CD4-positive, alpha-beta T cell (primary cell): ENCODE data around the gene CDH13. TPM values are rescaled to one million over a fixed set of nuclear protein-coding genes. Genes with fewer than 3 reads are reported as not detected.

ENCODE experiments used
- ATAC-seq: fragments of 200-7000 bp; cut with Tn5 transposase; one replicate; pipeline ENCODE4 v1.10.0; 2022; ENCODE audit warnings: mild to moderate bottlenecking; ENCODE audit not compliant: poor library complexity
- CTCF ChIA-PET: fragments of 350-600 bp; sonication (Branson Sonifier 250); formaldehyde crosslinking; loops from one replicate; lab custom pipeline; 2021; ENCODE audit warnings: antibody characterized with exemption, inconsistent platforms; lab: Charles Lee
- POLR2A ChIA-PET: fragments of 350-600 bp; sonication (Branson Sonifier 250); formaldehyde crosslinking; loops from one replicate; lab custom pipeline; 2021; ENCODE audit warnings: antibody characterized with exemption, inconsistent platforms; lab: Charles Lee
- DNase-seq, 14 experiments: peaks; one replicate each; pipeline ENCODE4 v3.0.0-alpha.2; 2013 to 2020; ENCODE audit warnings: mixed read lengths in 2 of 14
- H3K27ac ChIP-seq, 2 donors: one replicate each; pipeline versions ENCODE4 v1.5.1 to v1.7.0; 2013; ENCODE audit warnings: low read length in 2 of 2, low read depth in 1 of 2, mild to moderate bottlenecking in 1 of 2
- H3K27me3 ChIP-seq, 2 experiments: 1 replicate in 1 of 2; 2 replicates in 1 of 2; pipeline versions ENCODE4 v1.6.1 to v1.7.0; 2013; ENCODE audit warnings: low read length in 2 of 2, control low read depth in 1 of 2, mild to moderate bottlenecking in 1 of 2, moderate library complexity in 1 of 2; ENCODE audit not compliant: insufficient read depth in 2 of 2, control insufficient read depth in 1 of 2
- H3K36me3 ChIP-seq: one replicate; pipeline ENCODE4 v1.6.1; 2013; ENCODE audit warnings: low read length, control low read depth; ENCODE audit not compliant: insufficient read depth
- H3K4me1 ChIP-seq: one replicate; pipeline ENCODE4 v1.6.1; 2013; ENCODE audit warnings: low read length, control low read depth; ENCODE audit not compliant: insufficient read depth
- H3K4me3 ChIP-seq: one replicate; pipeline ENCODE4 v1.5.1; 2013; ENCODE audit warnings: mild to moderate bottlenecking, low read length, moderate library complexity
- H3K9me3 ChIP-seq, 2 experiments: 1 replicate in 1 of 2; 2 replicates in 1 of 2; pipeline versions ENCODE4 v1.6.1 to v1.7.0; 2013; ENCODE audit warnings: low read length in 2 of 2, mild to moderate bottlenecking in 2 of 2, control low read depth in 1 of 2, moderate library complexity in 1 of 2; ENCODE audit not compliant: control insufficient read depth in 1 of 2, insufficient read depth in 1 of 2
- H3K27ac Mint-ChIP-seq: one replicate; pipeline ENCODE4 v1.8.0; 2020; ENCODE audit warnings: mixed read lengths
- H3K27me3 Mint-ChIP-seq: one replicate; pipeline ENCODE4 v1.8.0; 2021; ENCODE audit warnings: mixed read lengths
- H3K36me3 Mint-ChIP-seq: one replicate; pipeline ENCODE4 v1.8.0; 2021; ENCODE audit warnings: low read depth, mixed read lengths
- H3K4me1 Mint-ChIP-seq: one replicate; pipeline ENCODE4 v1.8.0; 2021; ENCODE audit warnings: low read depth, mixed read lengths
- H3K4me3 Mint-ChIP-seq: one replicate; pipeline ENCODE4 v1.8.0; 2020; ENCODE audit warnings: mild to moderate bottlenecking, mixed read lengths
- H3K9me3 Mint-ChIP-seq: one replicate; pipeline ENCODE4 v1.8.0; 2020; ENCODE audit warnings: mixed read lengths
- intact Hi-C, 2 experiments: fragments of 100-400 bp; cut with DNase I in 1 of 2; cut with micrococcal nuclease in 1 of 2; formaldehyde crosslinking; loops; one replicate each; pipeline versions ENCODE4 v1.15.1 to v1.9.0; 2023 to 2025; cut with DNase I, micrococcal nuclease
- total RNA-seq, 174 experiments: library from RNA in 2 of 174; stranded (reverse) in 2 of 174; gene quantifications; one replicate each; pipeline ENCODE4 v1.2.3 and lab custom pipeline; 2021 to 2026
- TF ChIP-seq, protein P1 (sequence below): fragments of 200-600 bp; IDR thresholded peaks from one replicate; pipeline ENCODE4 v1.8.0; 2022; ENCODE audit warnings: antibody characterized with exemption, mild to moderate bottlenecking

CDH13 gene
- total RNA-seq, 2 experiments from 2014 or later = not detected

DNA sequence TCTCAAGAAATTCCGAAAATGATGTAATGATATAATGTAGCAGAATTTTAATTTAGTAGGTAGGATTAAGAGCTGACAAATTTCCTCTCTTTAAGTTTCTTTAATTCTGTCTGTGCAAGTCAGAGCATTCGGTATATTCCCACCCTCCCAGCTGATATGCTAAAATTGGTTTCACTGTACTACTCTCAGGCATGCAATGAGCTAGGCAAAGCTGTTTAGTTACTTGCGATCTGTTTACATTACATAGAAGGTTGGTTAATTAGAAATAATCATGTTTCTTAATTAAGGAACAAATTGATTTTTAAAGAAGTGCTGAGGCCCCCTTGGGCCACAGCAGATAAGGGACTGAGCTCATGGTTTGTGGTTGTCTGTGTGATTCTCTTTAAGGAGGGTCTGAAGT is 748.2 kb downstream of the CDH13 start:
- ChIA-PET POLR2A (no interaction called here), CTCF (no interaction called here)
- Mint-ChIP-seq H3K9me3 (peaks cover 4% of the 10 kb centered on the region), H3K4me3 (no peak overlapping the region), H3K4me1 (no peaks in the 10 kb centered on the region), H3K27ac (no peak overlapping the region), H3K27me3 (no peaks in the 10 kb centered on the region), H3K36me3 (no peaks in the 10 kb centered on the region)
- H3K36me3 ChIP-seq = no peaks in the 10 kb centered on the region
- peaks cover 0 to 5% of the 10 kb centered on the region in 2 experiments for H3K9me3 ChIP-seq
- TF ChIP-seq, protein P1, sequence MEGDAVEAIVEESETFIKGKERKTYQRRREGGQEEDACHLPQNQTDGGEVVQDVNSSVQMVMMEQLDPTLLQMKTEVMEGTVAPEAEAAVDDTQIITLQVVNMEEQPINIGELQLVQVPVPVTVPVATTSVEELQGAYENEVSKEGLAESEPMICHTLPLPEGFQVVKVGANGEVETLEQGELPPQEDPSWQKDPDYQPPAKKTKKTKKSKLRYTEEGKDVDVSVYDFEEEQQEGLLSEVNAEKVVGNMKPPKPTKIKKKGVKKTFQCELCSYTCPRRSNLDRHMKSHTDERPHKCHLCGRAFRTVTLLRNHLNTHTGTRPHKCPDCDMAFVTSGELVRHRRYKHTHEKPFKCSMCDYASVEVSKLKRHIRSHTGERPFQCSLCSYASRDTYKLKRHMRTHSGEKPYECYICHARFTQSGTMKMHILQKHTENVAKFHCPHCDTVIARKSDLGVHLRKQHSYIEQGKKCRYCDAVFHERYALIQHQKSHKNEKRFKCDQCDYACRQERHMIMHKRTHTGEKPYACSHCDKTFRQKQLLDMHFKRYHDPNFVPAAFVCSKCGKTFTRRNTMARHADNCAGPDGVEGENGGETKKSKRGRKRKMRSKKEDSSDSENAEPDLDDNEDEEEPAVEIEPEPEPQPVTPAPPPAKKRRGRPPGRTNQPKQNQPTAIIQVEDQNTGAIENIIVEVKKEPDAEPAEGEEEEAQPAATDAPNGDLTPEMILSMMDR = no peak
- no peak for DNase-seq
- no peaks in the 10 kb centered on the region for H3K27me3 ChIP-seq
- intact Hi-C loops = no loop called here
- no peak for ATAC-seq
- H3K27ac ChIP-seq = no peak overlapping the region
- H3K4me1 ChIP-seq = no peaks in the 10 kb centered on the region
- H3K4me3 ChIP-seq = no peak overlapping the region

DNA sequence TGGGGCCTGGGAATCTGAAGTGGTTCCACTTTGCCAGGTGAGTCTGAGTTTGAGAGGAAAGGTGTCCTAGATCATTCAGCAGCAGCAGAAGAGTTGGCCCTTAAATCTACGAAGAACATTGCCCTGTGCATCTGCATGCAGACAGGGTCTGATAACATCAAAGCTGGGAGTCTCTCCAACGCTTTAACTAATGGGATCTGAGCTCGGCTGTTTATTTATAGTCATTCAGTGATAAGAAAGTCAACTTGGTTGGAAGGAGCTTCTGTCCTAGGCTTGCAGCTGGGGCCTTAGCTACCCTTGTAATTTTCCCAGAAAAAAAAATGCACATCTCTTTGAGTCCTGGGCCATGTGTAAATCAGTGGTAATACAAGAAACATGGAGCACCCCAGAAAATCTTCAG is 763.0 kb downstream of the CDH13 start:
- DNase-seq (no peak), ATAC-seq (no peak)
- POLR2A ChIA-PET = no interaction called here
- TF ChIP-seq, protein P1 = no peak
- Histone ChIP-seq H3K27me3 (no peaks in the 10 kb centered on the region), H3K4me3 (no peak overlapping the region), H3K4me1 (no peaks in the 10 kb centered on the region), H3K27ac (no peak overlapping the region), H3K9me3 (no peaks in the 10 kb centered on the region), H3K36me3 (no peaks in the 10 kb centered on the region)
- Mint-ChIP-seq H3K27ac (no peak overlapping the region), H3K4me1 (no peaks in the 10 kb centered on the region), H3K4me3 (no peak overlapping the region), H3K27me3 (no peaks in the 10 kb centered on the region), H3K36me3 (no peaks in the 10 kb centered on the region), H3K9me3 (peaks cover 6% of the 10 kb centered on the region)
- intact Hi-C loops = no loop called here
- CTCF ChIA-PET = no interaction called here

GRCh38 chr16:83390759-83391158 is 764.0 kb downstream of the CDH13 start:
- Mint-ChIP-seq H3K9me3 (peaks cover 6% of the 10 kb centered on the region), H3K27ac (no peak overlapping the region), H3K4me3 (no peak overlapping the region), H3K4me1 (no peaks in the 10 kb centered on the region), H3K36me3 (no peaks in the 10 kb centered on the region), H3K27me3 (no peaks in the 10 kb centered on the region)
- Histone ChIP-seq H3K27me3 (no peaks in the 10 kb centered on the region), H3K36me3 (no peaks in the 10 kb centered on the region), H3K27ac (no peak overlapping the region), H3K9me3 (no peaks in the 10 kb centered on the region), H3K4me1 (no peaks in the 10 kb centered on the region), H3K4me3 (no peak overlapping the region)
- POLR2A ChIA-PET = no interaction called here
- ATAC-seq (no peak), DNase-seq (no peak)
- TF ChIP-seq, protein P1 = no peak
- CTCF ChIA-PET = no interaction called here
- intact Hi-C loops = no loop called here
